HCT116 (cell line): ENCODE data around the gene IL11RA.

ENCODE experiments used
- EZH2 ChIP-seq: fragments of 200-600 bp; sonication (generic); IDR thresholded peaks from 2 replicates; pipeline ENCODE4 v1.6.1; 2017; ENCODE audit warnings: antibody characterized with exemption, mixed run types
- POLR2A ChIP-seq: IDR thresholded peaks from 2 replicates; pipeline ENCODE4 v1.7.0; 2011; ENCODE audit warnings: borderline replicate concordance; ENCODE audit not compliant: insufficient read depth, insufficient read length; ENCODE audit errors: extremely low read depth
- POLR2AphosphoS5 ChIP-seq: IDR thresholded peaks from 2 replicates; pipeline ENCODE4 v1.6.1; 2011; ENCODE audit warnings: mild to moderate bottlenecking, low read depth, low read length, moderate library complexity
- SIN3A ChIP-seq: IDR thresholded peaks from 2 replicates; pipeline ENCODE4 v1.6.1; 2012; ENCODE audit warnings: low read depth
- YY1 ChIP-seq: IDR thresholded peaks from 2 replicates; pipeline ENCODE4 v1.6.1; 2011; ENCODE audit warnings: low read length, low read depth, moderate library complexity, mild to moderate bottlenecking; ENCODE audit not compliant: insufficient replicate concordance; ENCODE audit errors: extremely low read depth
- TF ChIP-seq, protein P1 (sequence below), 3 experiments: fragments of 200-600 bp in 1 of 3; sonication (generic) in 1 of 3; IDR thresholded peaks in 2 of 3; conservative IDR thresholded peaks in 1 of 3; 2 replicates each; pipeline ENCODE4 v1.5.1; 2012 to 2017; ENCODE audit warnings: low read depth in 2 of 3, low read length in 2 of 3, antibody characterized with exemption in 1 of 3, borderline replicate concordance in 1 of 3, control low read depth in 1 of 3, mild to moderate bottlenecking in 1 of 3, mixed read lengths in 1 of 3, mixed run types in 1 of 3, moderate library complexity in 1 of 3; ENCODE audit not compliant: insufficient read depth in 1 of 3
- TF ChIP-seq, protein P2 (sequence below): IDR thresholded peaks from 2 replicates; pipeline ENCODE4 v1.6.1; 2012; ENCODE audit warnings: low read depth
- TF ChIP-seq, protein P3 (sequence below): IDR thresholded peaks from 2 replicates; pipeline ENCODE4 v1.6.1; 2011; ENCODE audit warnings: mild to moderate bottlenecking, low read length, moderate library complexity; ENCODE audit not compliant: insufficient replicate concordance; ENCODE audit errors: extremely low read depth
- TF ChIP-seq, protein P4 (sequence below): IDR thresholded peaks from 2 replicates; pipeline ENCODE4 v1.6.1; 2012

DNA sequence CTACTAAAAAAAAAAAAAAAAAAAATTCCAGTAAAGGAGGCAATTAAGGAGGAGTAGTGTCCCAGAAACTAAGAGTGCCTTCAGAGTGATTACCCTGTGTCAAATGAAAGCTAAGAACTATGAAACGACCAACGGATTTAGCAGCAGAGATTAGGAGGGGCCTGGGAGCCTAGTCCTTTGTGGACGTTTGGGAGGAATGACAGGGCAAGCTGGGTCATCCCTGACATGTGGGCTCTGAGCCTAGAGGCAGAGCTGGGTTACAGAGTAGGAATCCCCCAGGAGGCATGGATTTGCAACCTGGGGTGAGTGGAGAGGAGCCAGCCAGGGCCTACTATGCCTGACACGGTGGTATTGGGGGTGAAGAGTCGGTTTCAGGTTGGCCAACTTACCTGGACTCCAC lies 18.8 kb upstream of the IL11RA start:
- TF ChIP-seq, protein P1, sequence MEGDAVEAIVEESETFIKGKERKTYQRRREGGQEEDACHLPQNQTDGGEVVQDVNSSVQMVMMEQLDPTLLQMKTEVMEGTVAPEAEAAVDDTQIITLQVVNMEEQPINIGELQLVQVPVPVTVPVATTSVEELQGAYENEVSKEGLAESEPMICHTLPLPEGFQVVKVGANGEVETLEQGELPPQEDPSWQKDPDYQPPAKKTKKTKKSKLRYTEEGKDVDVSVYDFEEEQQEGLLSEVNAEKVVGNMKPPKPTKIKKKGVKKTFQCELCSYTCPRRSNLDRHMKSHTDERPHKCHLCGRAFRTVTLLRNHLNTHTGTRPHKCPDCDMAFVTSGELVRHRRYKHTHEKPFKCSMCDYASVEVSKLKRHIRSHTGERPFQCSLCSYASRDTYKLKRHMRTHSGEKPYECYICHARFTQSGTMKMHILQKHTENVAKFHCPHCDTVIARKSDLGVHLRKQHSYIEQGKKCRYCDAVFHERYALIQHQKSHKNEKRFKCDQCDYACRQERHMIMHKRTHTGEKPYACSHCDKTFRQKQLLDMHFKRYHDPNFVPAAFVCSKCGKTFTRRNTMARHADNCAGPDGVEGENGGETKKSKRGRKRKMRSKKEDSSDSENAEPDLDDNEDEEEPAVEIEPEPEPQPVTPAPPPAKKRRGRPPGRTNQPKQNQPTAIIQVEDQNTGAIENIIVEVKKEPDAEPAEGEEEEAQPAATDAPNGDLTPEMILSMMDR (IDR thresholded peaks at IDR 0.05 in 2 of 3, conservative IDR thresholded peaks at IDR 0.05 in 1 of 3; ENCODE audit: borderline replicate concordance in 1 of 3, insufficient read depth in 1 of 3, low read depth in 2 of 3, low read length in 2 of 3): no peak
- no peak for TF ChIP-seq POLR2AphosphoS5
- TF ChIP-seq, protein P2, sequence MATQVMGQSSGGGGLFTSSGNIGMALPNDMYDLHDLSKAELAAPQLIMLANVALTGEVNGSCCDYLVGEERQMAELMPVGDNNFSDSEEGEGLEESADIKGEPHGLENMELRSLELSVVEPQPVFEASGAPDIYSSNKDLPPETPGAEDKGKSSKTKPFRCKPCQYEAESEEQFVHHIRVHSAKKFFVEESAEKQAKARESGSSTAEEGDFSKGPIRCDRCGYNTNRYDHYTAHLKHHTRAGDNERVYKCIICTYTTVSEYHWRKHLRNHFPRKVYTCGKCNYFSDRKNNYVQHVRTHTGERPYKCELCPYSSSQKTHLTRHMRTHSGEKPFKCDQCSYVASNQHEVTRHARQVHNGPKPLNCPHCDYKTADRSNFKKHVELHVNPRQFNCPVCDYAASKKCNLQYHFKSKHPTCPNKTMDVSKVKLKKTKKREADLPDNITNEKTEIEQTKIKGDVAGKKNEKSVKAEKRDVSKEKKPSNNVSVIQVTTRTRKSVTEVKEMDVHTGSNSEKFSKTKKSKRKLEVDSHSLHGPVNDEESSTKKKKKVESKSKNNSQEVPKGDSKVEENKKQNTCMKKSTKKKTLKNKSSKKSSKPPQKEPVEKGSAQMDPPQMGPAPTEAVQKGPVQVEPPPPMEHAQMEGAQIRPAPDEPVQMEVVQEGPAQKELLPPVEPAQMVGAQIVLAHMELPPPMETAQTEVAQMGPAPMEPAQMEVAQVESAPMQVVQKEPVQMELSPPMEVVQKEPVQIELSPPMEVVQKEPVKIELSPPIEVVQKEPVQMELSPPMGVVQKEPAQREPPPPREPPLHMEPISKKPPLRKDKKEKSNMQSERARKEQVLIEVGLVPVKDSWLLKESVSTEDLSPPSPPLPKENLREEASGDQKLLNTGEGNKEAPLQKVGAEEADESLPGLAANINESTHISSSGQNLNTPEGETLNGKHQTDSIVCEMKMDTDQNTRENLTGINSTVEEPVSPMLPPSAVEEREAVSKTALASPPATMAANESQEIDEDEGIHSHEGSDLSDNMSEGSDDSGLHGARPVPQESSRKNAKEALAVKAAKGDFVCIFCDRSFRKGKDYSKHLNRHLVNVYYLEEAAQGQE: no peak
- TF ChIP-seq, protein P3, sequence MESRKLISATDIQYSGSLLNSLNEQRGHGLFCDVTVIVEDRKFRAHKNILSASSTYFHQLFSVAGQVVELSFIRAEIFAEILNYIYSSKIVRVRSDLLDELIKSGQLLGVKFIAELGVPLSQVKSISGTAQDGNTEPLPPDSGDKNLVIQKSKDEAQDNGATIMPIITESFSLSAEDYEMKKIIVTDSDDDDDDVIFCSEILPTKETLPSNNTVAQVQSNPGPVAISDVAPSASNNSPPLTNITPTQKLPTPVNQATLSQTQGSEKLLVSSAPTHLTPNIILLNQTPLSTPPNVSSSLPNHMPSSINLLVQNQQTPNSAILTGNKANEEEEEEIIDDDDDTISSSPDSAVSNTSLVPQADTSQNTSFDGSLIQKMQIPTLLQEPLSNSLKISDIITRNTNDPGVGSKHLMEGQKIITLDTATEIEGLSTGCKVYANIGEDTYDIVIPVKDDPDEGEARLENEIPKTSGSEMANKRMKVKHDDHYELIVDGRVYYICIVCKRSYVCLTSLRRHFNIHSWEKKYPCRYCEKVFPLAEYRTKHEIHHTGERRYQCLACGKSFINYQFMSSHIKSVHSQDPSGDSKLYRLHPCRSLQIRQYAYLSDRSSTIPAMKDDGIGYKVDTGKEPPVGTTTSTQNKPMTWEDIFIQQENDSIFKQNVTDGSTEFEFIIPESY: no peak
- TF ChIP-seq YY1: no peak
- TF ChIP-seq EZH2: no peak
- no peak for TF ChIP-seq SIN3A
- no peak for TF ChIP-seq POLR2A
- TF ChIP-seq, protein P4, sequence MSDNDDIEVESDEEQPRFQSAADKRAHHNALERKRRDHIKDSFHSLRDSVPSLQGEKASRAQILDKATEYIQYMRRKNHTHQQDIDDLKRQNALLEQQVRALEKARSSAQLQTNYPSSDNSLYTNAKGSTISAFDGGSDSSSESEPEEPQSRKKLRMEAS: no peak
